Measurements from ENCODE around the gene TMEM151A. TPM values are rescaled to one million over a fixed set of nuclear protein-coding genes. Genes with fewer than 3 reads are reported as not detected.
A peak's percentile ranks its signal among the peaks of the same experiment; 100 is the strongest.

TMEM151A gene
- total RNA-seq, 2 donors from 2014 or later, result 0.10 TPM; not detected in 1

GRCh38 chr11:66311470-66311964, 19.8 kb downstream of the TMEM151A start:
- Mint-ChIP-seq H3K4me3 (peak overlapping the region; percentile 89 to 92), H3K27ac (peak overlapping the region; percentile 84), H3K9me3 (no peaks in the 10 kb centered on the region), H3K36me3 (ENCODE audit: insufficient read depth in 2 of 2) (no peaks in the 10 kb centered on the region), H3K4me1 (ENCODE audit: low read depth) (peaks cover 34% of the 10 kb centered on the region), H3K27me3 (ENCODE audit: low read depth) (no peaks in the 10 kb centered on the region)
- ATAC-seq (replicated peaks in 1 of 2) (no peak), DNase-seq (no peak)

GRCh38 chr11:66311965-66312548, 20.4 kb downstream of the TMEM151A start:
- Mint-ChIP-seq H3K4me3 (peak overlapping the region; percentile 89 to 92), H3K9me3 (no peaks in the 10 kb centered on the region)

DNA sequence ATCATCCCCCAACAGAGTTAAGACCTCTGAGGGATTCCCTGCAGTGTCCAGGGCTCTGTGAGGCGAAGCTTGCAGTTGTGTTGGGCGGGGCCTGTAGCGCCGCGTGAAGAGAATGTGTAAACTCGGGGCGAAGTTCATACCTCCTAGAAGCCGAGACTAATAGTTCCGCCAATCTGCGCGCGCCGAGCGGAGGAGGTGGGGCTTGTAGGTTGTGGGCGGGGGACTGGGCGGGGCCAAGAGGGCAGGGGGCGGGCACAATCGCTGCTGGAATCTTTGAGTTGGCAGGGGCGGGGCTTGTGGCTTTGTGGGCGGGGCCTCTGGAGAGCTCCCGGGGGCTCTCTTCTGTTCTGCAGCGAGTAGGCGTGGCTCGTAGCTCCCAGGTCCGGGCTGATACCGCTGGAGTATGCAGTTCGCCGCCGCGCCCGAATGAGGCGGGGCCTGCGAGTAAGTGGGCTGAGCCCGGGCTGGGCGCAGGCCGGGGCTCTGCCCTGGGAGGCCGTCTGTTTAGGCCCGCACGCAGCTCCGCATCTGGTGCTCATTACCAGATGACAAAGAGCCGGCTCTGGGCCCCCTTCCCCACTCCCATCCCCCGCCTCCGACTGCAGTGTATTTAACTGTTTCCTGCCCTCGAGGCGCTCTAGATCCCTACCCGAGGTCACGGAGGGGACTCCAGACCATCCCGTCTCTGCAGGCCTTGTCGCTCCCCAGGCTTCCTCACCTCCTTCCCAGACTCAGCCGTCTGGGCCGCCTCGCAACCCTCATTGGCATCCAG, 21.0 kb downstream of the TMEM151A start:
- Mint-ChIP-seq H3K4me1 (ENCODE audit: low read depth) (peaks cover 41% of the 10 kb centered on the region), H3K27ac (peak overlapping the region; percentile 84), H3K36me3 (ENCODE audit: insufficient read depth in 2 of 2) (no peaks in the 10 kb centered on the region), H3K27me3 (ENCODE audit: low read depth) (no peaks in the 10 kb centered on the region), H3K4me3 (peak overlapping the region; percentile 89 to 92), H3K9me3 (no peaks in the 10 kb centered on the region)
- DNase-seq, result peak; percentile 97
- ATAC-seq (replicated peaks in 1 of 2), result peak; percentile 74 to 76

More at GRCh38 chr11:66311965-66312548, 20.4 kb downstream of the TMEM151A start:
- Mint-ChIP-seq H3K27ac (peak overlapping the region; percentile 84), H3K27me3 (ENCODE audit: low read depth) (no peaks in the 10 kb centered on the region), H3K4me1 (ENCODE audit: low read depth) (peaks cover 35% of the 10 kb centered on the region), H3K36me3 (ENCODE audit: insufficient read depth in 2 of 2) (no peaks in the 10 kb centered on the region)
- peak; percentile 98 for DNase-seq
- peak; percentile 73 to 74 for ATAC-seq (replicated peaks in 1 of 2)

DNA sequence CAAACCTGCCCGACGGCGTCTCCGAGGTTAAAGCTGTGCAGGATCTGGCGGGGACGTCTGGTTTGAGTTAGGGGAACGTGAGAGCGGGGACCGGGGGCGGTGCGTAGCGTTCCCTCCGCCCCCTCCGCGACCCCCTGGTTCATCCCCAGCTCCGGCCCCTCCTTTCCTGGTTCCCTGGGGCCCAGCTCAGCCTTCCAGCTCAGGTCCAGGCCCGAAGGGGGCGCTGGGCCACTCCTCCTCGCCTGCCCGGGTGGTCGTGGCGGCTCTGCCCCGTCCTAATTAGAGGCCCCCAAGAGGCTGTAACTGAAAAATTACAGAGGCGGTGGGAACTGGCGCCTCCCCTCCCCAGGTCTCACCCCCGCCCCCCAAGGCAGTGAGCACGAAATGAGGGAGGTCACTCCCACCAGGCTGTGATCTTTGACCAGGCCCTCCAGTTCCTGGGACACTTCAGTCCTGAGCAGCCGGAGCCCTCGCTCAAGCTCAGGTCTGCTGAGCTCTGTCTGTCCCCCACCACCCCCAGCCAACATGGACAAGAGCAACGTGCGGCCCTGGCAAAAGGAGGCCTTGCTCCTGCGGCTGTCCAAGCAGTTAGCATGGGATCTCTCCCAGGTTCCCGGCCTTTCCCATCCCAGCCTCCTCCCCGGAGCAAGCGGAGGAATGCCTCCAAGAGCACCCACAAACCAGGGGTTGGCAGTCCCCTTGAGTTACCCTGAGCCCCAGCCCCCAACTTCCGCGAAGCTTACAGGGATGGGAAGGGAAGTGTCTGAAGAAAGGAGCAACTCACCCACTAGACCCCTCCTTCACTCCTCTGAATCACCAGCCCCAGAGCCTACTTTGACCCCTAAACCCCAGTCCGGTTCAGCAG, 21.9 kb downstream of the TMEM151A start:
- DNase-seq (no peak), ATAC-seq (replicated peaks in 1 of 2) (no peak)
- H3K4me3 Mint-ChIP-seq, result peak overlapping the region; percentile 89 to 92
- no peak overlapping the region for H3K27ac Mint-ChIP-seq
- no peaks in the 10 kb centered on the region for H3K36me3 Mint-ChIP-seq (ENCODE audit: insufficient read depth in 2 of 2)
- no peaks in the 10 kb centered on the region for H3K9me3 Mint-ChIP-seq
- peaks cover 49% of the 10 kb centered on the region for H3K4me1 Mint-ChIP-seq (ENCODE audit: low read depth)
- no peaks in the 10 kb centered on the region for H3K27me3 Mint-ChIP-seq (ENCODE audit: low read depth)

GRCh38 chr11:66314186-66314501, 22.4 kb downstream of the TMEM151A start:
- no peak overlapping the region for H3K27ac Mint-ChIP-seq
- H3K4me1 Mint-ChIP-seq (ENCODE audit: low read depth), result peaks cover 55% of the 10 kb centered on the region
- no peak for DNase-seq

GRCh38 chr11:66314561-66315497, 23.1 kb downstream of the TMEM151A start:
- H3K9me3 Mint-ChIP-seq, result no peaks in the 10 kb centered on the region

More at GRCh38 chr11:66314186-66314501, 22.4 kb downstream of the TMEM151A start:
- no peak for ATAC-seq (replicated peaks in 1 of 2)
- Mint-ChIP-seq H3K27me3 (ENCODE audit: low read depth) (no peaks in the 10 kb centered on the region), H3K9me3 (no peaks in the 10 kb centered on the region), H3K4me3 (peak overlapping the region; percentile 89 to 92), H3K36me3 (ENCODE audit: insufficient read depth in 2 of 2) (no peaks in the 10 kb centered on the region)

DNA sequence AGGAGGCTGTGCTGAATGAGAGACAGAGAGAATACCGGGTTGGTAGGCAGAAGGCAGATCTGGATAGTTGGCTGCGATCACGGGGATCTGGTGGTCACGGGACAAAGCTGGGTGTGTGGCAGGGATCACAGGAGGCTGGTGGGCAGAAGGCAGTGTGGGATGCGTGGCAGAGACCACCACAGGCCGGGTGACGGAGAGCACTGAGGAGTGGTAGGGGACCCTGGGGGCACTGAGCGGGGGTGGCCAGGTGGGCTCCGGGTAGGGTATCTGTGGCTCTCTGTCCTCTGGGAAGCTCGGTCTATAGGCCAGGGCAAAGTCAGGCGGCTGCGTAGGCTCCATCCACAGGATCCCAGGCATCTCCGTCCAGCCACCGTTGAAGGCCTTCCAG, 23.8 kb downstream of the TMEM151A start:
- no peak overlapping the region for H3K27ac Mint-ChIP-seq

More at GRCh38 chr11:66314561-66315497, 23.1 kb downstream of the TMEM151A start:
- peaks cover 60% of the 10 kb centered on the region for H3K4me1 Mint-ChIP-seq (ENCODE audit: low read depth)
- no peak overlapping the region for H3K27ac Mint-ChIP-seq
- H3K36me3 Mint-ChIP-seq (ENCODE audit: insufficient read depth in 2 of 2), result no peaks in the 10 kb centered on the region
- H3K27me3 Mint-ChIP-seq (ENCODE audit: low read depth), result no peaks in the 10 kb centered on the region
- peak overlapping the region; percentile 89 to 92 for H3K4me3 Mint-ChIP-seq
- ATAC-seq (replicated peaks in 1 of 2) (no peak), DNase-seq (no peak)

GRCh38 chr11:66315921-66316811, 24.5 kb downstream of the TMEM151A start:
- Mint-ChIP-seq H3K27ac (no peak overlapping the region), H3K36me3 (ENCODE audit: insufficient read depth in 2 of 2) (peaks cover 0 to 2% of the 10 kb centered on the region in 2 donors), H3K9me3 (peaks cover 0 to 2% of the 10 kb centered on the region in 2 donors), H3K27me3 (ENCODE audit: low read depth) (no peaks in the 10 kb centered on the region), H3K4me3 (peak overlapping the region; percentile 53 to 74), H3K4me1 (ENCODE audit: low read depth) (peaks cover 60% of the 10 kb centered on the region)
- DNase-seq (peak in 1 of 2 donors; percentile 44), ATAC-seq (replicated peaks in 1 of 2) (no peak)

More for the DNA sequence above, 23.8 kb downstream of the TMEM151A start:
- Mint-ChIP-seq H3K36me3 (ENCODE audit: insufficient read depth in 2 of 2) (peaks cover 0 to 2% of the 10 kb centered on the region in 2 donors), H3K9me3 (peaks cover 0 to 2% of the 10 kb centered on the region in 2 donors), H3K4me3 (peak overlapping the region; percentile 53 to 74), H3K27me3 (ENCODE audit: low read depth) (no peaks in the 10 kb centered on the region), H3K4me1 (ENCODE audit: low read depth) (peaks cover 60% of the 10 kb centered on the region)
- ATAC-seq (replicated peaks in 1 of 2) (no peak), DNase-seq (no peak)

DNA sequence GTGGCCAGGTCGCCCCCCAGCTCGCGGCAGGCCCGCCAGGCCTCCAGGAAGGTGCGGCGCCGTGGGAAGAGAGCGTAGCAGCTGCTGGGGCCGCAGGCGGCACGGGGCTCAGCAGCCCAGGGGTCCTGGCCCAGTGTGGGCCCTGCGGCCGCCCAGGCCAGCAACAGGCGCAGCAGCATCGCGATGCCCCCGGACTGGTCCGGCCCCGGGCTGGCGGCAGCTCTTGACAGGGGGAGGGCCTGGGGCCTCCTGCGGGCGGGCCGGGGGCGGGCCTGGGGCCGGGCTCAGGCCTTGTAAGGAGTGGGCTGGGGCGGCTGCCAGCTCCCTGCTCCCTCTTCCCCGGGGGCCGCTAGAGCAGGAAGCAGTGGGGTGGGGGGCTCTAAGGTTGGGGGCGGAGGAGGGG, 25.2 kb downstream of the TMEM151A start, which contains the start of gene CD248:
CD248 (minus strand) TSS at position 196 of the 403 bp plus-strand sequence; CDS start at position 179, 17 bp downstream.
- H3K4me1 Mint-ChIP-seq (ENCODE audit: low read depth), result peaks cover 55% of the 10 kb centered on the region
- H3K27ac Mint-ChIP-seq, result peak within 1 kb of the TSS; percentile 52
- no peaks in the 10 kb centered on the region for H3K27me3 Mint-ChIP-seq (ENCODE audit: low read depth)
- peak within 1 kb of the TSS; percentile 63 to 75 for H3K4me3 Mint-ChIP-seq
- H3K9me3 Mint-ChIP-seq, result peaks cover 0 to 2% of the 10 kb centered on the region in 2 donors
- peak in 1 of 2 donors; percentile 31 for DNase-seq
- H3K36me3 Mint-ChIP-seq (ENCODE audit: insufficient read depth in 2 of 2), result peaks cover 0 to 2% of the 10 kb centered on the region in 2 donors
- ATAC-seq (replicated peaks in 1 of 2), result no peak

- Mint-ChIP-seq H3K36me3 (ENCODE audit: insufficient read depth in 2 of 2) (peaks cover 0 to 2% of the 10 kb centered on the region in 2 donors), H3K4me3 (peak overlapping the region; percentile 63 to 75), H3K27ac (peak overlapping the region; percentile 52), H3K9me3 (peaks cover 0 to 2% of the 10 kb centered on the region in 2 donors), H3K4me1 (ENCODE audit: low read depth) (peaks cover 53% of the 10 kb centered on the region), H3K27me3 (ENCODE audit: low read depth) (no peaks in the 10 kb centered on the region)
- ATAC-seq (replicated peaks in 1 of 2), result peak; percentile 8 to 10
- DNase-seq, result peak; percentile 50 to 52
Measured at GRCh38 chr11:66317322-66317722, 25.6 kb downstream of the TMEM151A start.

Measured in activated T-cell treated with anti-CD3 and anti-CD28 coated beads, Interleukin-2, amount 50 U/mL, for 72 hours (primary cell).